NCI-H2227 (cell line): ENCODE data around the gene TRNT1.

Experiments
- DNase-seq: peaks from one replicate; lab custom pipeline; 2025; ENCODE audit not compliant: unreplicated experiment; lab: John Stamatoyannopoulos, UW

TRNT1 gene

DNA sequence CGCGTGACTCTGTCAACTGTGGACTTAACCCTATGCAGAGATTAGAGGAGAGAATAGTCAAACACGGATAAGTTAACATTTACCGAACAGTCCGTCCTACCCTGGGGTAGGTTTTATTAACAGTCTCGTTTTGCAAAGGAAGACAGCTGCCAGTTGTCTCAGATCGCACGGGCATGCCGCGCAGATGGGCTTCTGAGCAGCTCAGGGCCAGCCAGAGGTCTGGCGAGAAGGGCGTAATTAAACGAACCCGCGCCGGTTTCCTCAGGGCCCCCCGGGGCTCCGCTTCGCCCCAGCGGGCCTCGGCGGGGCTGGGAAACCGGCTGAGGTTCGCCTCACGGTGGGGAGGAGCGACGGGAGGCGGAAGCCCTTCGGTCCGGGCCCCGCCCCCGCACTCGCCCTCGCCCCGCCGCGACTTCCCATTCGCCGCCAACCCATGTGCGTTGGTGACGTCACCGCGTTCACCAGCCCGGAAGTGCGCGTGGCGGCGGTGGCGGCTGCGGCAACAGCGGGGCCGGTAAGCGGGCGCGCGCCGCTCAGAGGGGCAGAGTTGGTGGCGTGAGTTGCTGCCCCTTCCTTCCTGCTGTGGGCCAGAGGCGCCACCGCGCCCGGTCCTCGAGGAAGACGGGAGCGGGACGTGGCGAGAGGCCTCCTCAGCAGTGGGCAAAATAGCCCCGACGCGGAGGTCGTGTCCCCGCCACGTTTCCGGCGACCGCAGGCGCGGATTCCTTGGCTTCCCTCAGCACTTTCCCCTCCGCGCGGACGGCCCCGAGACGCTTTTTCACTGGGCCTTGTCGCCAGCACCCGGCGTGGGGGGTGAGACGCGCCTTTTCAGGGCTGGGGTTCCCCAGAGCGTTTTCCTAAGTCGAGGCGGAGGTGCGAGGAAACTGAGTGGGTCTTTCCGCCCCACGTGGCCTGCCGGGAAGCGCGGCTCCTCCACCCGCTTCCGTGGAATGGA, at the start of gene TRNT1:
TRNT1 (plus strand) TSS at position 464 of the 955 bp plus-strand sequence. CDS start 2,101 bp downstream, outside the sequence.
- DNase-seq: peak; percentile 94

DNA sequence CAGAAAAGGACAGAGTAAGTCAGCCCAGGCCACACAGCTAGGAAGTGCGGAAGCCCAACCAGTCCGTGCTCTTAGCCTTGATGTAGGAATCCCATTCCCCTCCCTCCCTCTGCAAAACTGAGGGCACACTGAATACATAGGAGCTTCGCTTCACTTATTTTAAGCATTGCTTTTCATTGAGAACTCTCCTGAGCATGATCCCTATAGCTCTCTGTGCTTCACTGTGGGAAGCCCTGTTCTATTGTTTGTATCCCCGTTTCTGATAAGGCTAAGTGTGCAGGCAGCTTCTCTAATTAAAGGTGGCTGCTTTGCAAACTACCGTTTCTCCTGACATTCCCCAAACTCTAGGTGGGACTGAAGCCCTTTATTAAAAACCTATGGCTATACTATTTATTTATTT, 46.4 kb upstream of the TRNT1 start:
- no peak for DNase-seq

DNA sequence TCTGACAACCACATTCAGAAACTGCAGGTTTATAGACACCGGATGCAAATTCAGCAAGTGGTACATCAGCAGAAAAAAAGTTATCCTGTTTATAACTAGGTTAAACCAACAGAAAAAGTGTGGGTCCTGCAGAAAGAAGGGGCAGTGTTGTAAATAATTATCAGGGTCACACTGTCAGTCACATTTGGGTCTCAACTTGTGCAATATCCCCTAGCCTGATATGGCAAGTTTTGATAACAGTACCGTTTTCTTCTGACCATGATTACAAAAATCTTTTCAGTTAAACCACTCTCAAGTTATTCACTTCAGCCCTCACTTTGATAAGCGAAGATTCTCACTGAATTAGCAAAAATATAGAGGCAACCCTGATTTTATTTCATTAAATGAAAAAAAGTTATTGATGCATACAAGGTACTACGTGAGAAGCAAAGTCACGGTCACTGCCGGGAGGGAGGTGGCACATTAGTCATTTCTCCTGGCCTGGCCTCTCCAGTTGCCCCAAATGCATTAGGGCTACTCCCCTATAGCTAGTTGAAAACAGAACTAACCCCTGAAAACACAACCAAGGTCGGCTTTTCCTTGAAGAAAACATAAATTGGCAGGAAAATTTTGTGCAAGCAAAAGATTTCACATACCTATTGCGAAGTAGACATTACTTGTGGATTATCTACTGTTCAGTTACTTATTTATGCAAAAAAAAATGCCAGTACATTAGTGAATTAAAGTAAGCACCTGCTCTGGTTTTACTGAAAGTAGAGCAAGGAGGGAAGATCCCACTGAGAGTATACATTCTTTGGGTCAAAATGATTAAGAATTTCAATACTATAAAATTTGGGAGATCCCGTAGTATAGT, 45.1 kb upstream of the TRNT1 start:
- DNase-seq: no peak

DNA sequence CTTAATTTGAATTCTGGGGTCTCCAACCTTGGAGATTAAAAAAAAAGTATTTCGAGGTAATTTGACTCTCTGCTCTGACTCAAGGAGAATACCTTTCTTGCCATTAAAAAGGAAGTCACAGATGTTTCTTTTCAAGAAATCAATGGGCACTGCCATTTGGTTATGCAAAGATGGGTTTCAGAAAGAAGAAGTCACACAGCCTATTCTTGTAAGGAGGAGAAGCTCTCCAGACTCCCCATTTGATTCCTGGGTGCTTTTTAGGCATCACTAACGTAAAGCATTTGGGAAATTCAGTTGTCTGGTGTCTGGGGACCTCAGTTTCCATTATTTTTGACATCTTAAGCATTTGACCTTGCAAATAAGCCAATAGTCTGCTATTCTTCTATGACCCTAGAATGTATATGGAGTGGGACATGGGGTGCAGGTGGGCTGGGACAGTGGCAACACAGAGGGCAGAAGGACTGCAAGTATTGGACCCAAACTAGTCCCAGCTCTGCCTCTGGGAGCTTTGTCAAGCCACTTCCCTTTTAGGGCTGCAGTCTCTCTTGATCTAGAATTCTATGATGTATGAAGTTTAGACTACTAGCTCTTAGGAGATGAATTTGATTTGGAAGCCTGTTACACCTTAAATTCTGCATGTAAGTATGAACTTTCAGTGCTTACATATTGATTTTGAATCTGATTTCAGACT, 44.4 kb upstream of the TRNT1 start:
- no peak for DNase-seq

DNA sequence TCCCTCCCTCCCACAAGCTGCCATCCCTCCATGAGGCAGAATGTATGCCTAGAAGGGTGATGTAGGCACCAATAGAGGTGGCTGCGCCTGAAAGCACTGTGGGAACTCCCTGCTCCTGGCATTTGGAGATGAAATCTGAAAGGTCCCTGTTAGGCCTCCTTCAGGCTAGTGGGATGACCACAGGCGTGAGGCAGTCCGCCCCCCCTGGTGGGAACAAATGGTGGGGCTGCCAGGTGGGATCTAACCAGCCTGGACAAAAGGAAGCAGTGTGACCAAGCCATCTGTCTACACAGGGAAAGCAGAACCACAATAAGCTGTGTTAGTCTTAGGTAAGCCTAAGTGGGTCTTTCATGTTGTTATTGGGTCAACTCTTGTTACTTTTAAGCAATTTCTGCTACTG, 41.9 kb upstream of the TRNT1 start:
- no peak for DNase-seq

DNA sequence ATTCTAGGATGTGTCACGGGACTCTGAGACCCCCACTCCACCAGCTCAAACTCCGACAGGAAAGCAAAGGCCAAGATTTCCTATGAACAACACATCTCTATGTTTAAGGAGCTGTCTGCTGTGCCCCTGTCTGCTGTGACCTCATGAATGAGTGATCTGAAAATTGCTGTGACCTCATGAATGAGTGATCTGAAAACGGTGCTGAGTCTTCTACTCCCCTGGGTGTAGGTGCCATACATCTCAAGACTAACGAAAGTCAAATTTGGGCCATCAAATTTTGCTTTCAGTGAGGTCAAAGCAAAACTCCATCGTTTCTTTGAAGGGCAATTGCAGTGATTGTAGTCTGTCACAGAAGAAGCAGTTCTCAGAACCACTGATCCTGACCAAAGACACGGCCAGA, 41.0 kb upstream of the TRNT1 start:
- DNase-seq: no peak

DNA sequence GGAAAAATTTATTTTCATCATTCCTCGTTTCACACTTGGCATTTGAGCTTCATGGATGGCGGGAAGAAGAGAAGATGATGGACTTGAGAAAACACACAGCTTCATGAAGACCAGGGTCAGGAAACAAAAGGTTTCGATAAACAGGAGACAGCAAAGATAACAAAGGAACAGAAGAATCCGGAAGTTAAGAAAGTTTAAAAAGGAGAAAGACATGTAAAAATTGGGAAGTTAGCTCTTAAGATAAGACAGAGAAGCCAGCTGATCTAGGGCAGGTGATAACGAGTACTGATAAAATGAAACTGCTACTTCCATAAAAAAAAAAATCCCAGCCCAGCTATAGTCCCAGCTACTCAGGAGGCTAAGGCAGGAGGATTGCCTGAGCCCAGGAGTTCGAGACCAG, 40.5 kb upstream of the TRNT1 start:
- DNase-seq: no peak

DNA sequence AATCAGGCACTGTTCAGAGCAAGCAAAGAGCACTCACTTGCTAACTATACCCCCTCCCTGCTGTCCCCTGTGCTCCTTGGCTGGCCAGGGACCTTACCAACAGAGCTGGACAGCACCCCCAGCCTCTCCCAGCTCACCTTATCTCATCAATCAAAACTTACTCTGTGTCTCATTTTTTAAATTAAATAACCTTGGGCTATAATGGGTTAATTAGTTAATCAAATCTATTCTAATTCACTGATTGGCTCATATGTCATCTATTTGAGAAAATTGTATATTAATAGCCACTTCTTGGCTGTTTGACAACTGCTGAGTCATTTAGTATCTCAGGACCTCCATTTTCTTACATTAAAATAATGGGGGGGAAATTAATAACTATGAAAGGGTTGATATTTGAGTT, 39.5 kb upstream of the TRNT1 start:
- DNase-seq: no peak

DNA sequence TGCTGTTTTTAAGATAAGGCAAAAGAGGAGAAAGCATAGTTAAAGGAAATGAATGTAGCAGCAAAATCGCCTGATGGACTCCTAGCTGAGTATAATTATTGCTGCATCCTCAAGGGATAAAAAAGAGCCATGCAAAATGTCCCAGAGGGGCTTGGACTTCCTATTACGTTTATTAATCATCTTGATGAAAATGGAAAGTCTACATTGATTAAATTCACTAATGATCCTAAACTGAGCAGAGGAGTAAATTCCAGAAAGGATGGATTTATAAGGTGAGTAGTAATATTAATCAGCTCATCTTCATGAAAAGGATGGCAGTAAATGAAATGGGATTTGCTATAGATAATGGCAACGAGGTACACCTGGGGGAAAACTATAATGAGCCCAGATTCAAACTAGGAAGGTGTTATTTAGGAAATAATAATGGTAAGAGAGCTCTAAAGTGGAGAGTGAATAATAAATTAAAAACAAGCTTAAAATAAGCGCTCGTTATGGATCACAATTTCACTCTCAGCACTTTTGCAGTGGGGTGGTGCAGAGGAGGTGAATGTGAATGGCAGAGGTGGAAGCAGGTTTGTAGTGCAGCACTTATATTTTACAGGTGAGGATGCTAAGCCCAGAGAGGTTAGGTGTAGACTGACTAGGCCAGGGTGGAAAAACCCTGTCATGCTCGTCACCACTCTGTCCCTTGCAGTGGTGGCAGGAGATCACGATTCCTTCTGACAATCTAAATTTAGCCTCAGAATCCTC, 38.8 kb upstream of the TRNT1 start:
- DNase-seq: no peak

DNA sequence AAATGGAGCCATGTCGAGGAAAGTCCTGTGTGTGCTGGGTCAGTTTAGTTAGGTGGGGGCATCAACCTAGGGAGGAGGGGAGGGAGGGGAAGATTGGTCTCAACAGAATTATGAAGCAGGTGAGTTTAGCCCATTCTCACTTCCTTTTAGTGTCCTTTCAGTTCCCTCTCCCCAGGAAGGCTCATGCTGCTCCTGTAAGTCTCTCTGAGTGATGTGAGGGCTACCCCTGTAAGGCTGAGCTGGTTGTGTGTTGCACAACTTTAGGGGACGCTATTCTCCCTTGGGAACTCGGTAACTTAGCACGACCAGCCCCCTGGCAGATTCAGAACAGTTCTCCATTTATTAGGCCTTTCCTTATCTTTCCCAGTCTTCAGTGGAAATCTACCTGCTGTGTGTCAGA, 37.7 kb upstream of the TRNT1 start:
- DNase-seq: no peak

DNA sequence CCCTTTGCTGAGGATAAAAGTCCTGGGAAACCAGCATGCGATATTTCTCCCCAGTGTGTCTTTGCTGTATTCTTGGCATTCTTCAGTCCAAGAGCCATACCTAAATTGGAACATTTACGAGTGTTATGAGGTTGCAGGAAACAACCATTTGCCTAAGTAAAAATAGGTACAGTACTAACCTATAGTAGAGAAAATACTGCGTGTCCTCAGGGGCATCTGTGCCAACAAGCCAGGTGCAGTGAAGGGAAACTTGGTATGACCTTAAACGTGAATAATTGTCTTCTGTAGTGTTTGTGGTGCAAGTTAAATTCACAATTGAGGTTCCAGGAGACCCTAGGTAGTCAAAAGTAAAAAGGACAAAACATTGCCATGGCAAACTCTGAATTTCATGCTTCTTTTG, 28.8 kb upstream of the TRNT1 start:
- no peak for DNase-seq

DNA sequence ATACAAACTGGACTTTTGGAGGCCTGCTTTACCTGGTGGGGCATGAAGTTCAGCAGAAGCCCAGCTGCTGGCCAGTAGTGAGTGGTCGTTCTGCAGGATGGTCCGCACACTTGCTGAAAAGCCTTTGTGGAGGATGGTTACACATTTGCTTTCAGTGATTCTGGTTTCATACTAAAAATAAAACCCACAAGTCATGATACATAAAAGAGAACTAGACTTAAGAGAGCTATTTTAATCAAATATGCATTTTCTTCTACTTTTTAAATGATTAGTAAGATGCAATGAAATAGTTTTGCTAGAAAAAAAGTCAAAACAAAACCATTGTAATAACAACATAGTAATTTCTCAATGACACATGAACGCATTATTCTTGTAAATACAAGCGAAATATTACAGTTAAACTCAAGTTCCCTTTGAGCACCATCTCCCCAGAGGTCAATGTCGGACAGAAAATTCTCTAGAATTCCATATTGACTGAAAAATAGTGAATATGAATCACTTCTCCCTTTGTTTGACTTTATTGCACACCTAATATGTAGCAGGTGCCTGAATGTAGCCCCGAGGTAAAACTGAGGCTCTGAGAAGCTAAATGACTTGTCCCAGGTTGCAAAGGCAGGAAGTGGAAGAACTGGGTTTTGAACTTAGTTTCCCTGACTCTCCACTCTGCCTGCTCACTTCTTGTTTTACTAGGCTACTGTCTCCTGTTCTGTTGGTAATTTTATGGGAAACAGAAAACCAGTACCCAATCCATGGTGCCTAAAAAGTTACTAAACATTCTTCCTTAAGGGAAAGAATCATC, 24.9 kb upstream of the TRNT1 start:
- no peak for DNase-seq

DNA sequence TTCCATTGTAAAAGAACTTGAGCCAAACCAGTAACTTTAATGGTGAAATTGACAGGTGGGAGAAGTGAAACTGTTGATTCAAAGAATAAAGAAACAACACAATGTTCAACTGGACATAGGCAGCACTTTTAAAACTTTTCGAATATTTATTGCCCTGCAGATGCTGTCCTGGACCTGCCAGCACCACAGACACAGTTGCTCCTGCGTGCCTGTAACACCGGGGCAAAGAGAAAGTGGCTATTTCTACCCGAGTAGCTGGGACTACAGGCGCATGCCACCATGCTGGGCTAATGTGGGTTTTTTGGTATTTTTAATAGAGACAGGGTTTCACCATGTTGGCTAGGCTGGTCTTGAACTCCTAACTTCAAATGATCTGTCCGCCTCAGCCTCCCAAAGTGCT, 24.0 kb upstream of the TRNT1 start:
- no peak for DNase-seq

DNA sequence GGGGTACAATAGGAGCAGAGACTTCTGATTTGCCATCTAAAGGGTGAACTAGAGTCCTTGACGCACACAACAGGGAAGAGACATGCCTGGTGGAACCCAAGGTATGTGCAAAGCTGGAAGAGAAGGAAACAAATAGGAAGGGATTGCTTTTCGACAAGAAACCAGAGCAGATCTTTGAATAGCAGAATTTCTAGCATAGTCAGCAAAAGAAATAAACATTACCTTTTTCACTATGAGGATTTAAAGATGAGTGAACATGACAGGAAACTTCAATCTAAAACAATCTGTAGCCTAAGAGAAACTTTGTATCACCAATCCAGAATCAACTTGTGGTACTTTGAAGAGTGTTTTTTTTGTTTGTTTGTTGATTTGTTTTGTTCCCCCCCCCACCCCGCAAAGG, 21.5 kb upstream of the TRNT1 start:
- DNase-seq: no peak

DNA sequence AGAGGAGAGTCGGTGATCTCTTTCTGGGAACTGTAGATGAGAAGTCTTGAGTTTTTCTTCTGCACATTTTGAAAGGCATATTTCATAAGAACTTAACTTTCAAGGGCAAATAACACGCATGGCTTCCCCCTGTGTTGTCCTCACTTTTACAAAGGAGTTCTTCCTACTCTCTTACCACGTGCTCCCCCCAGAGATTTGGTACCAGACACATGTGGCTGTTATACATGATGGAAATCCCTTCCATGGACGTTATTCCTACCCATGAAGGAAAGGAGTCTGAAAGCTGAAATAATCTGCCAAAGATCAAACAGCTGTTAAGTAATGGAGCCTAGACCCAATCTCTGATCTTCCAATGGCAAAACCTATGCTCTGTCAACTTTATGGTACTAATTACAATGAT, 20.9 kb upstream of the TRNT1 start:
- DNase-seq: no peak

DNA sequence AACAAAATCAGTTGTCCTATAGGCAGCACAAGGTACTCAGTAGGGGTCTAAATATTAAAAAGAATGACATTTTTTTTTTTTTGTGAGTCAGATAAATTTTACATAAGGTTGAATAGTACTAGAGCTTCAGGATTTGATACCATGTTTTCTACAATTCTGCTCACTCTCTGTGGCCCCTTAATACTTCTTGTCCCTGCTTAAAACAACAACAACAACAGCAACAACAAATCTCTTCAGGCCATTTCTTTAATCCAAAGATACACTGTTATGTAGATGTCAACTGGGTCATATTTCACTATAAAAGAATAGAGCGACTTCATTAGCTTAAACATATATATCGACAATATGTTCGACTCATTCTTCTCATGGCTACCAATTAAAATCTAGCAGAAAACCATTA, 19.6 kb upstream of the TRNT1 start:
- no peak for DNase-seq

DNA sequence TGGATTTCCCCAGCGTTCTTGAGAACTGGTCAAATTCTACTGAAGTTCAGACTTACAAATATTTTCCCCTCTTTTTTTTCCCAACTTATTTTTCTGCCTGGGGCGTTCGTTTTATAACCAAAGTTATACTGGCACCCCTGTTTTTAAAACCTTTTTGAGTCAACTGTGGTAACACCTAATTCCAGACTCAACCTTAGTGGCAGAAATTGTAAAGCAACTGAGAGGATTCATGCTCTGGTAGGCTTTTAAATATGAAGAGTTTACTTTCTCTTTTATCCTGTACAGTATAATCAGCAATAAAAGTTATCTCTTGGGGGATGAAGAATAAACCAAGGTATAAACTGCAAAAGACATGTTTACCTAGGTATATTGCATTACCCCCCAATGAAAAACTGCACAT, 18.9 kb upstream of the TRNT1 start:
- DNase-seq: no peak

DNA sequence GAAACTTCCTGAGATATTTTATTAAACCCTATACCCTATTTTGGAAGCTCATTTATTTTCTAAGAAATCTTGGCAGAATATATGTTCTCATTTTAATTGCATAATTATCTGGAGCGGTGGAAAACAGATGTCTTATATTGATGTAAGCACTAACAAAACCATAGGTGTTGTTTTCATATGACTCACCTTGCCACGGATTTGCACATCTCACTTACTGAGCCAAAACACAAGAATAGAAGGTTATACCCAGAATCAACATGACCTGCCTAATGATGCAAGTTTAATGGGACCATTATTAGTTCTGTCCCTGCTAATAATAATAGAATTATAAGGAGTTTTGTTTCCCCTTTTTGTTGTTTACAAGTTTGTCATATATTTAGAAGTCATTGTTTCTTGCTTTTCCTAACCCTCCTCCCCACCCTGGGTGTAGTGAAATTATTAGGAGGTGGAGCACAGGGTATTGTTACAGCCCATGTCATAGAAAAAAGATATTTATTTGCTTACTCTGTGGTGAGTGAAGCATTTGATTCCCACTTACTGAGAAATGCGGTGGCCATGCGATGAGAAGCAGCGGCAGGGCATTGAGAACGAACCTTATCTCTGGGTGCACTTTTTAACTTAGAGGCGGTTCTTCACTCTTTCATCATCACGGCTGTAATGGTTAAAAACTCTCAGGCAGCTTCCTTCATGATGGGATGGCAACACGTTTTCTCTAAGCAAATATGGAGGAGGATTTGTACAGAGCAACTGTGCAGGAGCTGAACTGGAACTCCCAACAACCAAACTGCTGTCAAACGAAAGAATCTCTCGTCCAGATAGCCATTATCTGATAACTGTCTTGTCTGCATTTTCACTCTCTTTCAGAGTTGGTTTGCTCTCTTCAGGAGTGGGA, 17.1 kb upstream of the TRNT1 start:
- DNase-seq: no peak

DNA sequence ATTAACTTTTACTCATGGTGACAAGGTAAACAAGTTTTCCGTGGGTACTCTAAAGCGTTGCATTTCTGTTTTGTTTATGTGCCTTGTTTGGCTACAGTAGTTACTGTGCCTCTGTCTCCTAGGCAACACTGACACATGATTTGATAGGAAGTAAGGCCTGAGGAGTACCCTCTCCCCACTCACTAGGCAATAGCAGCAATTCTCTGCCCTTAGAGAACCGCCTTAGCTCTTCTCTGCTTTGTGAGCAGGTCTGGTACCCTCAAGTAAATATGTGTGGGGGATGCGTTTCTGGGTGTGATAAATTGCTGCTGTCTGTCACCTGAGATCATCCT, 16.5 kb upstream of the TRNT1 start, which contains the start of gene IL5RA:
IL5RA (minus strand) TSS at position 76 of the 332 bp plus-strand sequence. CDS start 5,390 bp downstream, outside the sequence.
- peak; percentile 64 for DNase-seq
